NK-92 (cell line): ENCODE data around the gene TRDMT1.

ENCODE experiments used
- DNase-seq: peaks from one replicate; lab custom pipeline; 2025; ENCODE audit not compliant: unreplicated experiment; lab: John Stamatoyannopoulos, UW

The TRDMT1 gene

DNA sequence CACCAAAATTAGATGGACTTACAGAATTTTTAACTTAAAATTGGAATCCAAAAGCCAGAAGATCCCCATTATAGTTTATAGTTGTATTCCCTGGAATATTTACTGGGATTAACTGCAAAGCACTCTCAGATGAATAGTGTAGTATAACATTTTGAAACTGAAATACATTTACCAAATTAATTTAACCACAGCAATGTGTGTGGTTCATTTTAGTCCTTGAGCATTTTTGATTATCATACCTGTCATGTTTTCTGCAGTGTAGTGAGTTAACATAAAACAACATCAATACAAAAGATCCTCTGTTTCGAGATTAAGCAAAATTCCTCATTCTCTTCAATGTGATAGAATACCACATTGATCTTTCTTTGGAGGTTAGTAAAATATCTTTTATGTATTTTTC lies 30.3 kb upstream of the TRDMT1 start:
- DNase-seq, result no peak

DNA sequence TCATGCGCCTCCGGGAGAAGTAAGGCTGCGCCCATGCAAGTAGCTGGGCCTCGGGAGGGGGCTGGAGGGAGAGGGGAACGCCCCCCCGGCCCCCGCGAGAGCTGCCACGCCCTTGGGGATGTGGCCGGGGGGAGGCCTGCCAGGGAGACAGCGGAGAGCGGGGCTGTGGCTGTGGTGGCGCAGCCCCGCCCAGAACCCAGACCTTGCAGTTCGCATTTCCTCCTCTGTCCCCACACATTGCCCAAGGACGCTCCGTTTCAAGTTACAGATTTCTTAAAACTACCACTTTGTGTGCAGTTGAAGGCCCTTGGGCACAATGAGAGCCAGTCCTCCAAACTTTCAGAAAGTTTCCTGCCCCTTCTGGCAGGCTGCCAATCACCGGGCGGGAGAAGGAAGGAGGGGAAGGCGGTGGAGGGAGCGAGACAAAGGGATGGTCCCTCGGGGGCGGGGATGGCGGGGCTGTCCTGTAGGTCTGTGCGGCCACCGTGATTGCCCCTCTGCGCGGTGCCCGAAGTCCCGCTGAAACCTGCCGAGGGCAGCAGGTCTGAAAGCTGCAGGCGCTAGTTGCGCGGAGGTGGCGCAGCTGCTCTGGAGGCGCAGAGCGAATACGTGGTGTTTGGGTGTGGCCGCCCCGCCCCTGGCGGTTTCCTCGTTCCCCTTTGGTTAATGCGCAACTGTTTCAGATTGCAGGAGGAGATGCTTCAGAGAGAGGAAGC lies 28.7 kb upstream of the TRDMT1 start:
- peak; percentile 34 for DNase-seq

DNA sequence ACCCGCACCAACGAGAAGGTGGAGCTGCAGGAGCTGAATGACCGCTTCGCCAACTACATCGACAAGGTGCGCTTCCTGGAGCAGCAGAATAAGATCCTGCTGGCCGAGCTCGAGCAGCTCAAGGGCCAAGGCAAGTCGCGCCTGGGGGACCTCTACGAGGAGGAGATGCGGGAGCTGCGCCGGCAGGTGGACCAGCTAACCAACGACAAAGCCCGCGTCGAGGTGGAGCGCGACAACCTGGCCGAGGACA lies 28.2 kb upstream of the TRDMT1 start:
- no peak for DNase-seq

DNA sequence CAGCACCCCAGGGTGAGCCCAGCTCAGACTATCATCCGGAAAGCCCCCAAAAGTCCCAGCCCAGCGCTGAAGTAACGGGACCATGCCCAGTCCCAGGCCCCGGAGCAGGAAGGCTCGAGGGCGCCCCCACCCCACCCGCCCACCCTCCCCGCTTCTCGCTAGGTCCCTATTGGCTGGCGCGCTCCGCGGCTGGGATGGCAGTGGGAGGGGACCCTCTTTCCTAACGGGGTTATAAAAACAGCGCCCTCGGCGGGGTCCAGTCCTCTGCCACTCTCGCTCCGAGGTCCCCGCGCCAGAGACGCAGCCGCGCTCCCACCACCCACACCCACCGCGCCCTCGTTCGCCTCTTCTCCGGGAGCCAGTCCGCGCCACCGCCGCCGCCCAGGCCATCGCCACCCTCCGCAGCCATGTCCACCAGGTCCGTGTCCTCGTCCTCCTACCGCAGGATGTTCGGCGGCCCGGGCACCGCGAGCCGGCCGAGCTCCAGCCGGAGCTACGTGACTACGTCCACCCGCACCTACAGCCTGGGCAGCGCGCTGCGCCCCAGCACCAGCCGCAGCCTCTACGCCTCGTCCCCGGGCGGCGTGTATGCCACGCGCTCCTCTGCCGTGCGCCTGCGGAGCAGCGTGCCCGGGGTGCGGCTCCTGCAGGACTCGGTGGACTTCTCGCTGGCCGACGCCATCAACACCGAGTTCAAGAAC lies 27.7 kb upstream of the TRDMT1 start:
- DNase-seq, result no peak

DNA sequence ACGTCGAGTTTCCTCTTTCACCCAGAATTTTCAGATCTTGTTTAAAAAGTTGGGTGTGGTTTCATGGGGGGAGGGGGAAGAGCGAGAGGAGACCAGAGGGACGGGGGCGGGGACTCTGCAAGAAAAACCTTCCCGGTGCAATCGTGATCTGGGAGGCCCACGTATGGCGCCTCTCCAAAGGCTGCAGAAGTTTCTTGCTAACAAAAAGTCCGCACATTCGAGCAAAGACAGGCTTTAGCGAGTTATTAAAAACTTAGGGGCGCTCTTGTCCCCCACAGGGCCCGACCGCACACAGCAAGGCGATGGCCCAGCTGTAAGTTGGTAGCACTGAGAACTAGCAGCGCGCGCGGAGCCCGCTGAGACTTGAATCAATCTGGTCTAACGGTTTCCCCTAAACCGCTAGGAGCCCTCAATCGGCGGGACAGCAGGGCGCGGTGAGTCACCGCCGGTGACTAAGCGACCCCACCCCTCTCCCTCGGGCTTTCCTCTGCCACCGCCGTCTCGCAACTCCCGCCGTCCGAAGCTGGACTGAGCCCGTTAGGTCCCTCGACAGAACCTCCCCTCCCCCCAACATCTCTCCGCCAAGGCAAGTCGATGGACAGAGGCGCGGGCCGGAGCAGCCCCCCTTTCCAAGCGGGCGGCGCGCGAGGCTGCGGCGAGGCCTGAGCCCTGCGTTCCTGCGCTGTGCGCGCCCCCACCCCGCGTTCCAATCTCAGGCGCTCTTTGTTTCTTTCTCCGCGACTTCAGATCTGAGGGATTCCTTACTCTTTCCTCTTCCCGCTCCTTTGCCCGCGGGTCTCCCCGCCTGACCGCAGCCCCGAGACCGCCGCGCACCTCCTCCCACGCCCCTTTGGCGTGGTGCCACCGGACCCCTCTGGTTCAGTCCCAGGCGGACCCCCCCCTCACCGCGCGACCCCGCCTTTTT lies 26.9 kb upstream of the TRDMT1 start, which contains the start of gene VIM:
VIM (plus strand) TSS at position 151 of the 925 bp plus-strand sequence. CDS start 1,182 bp downstream, outside the sequence.
- DNase-seq, result no peak

DNA sequence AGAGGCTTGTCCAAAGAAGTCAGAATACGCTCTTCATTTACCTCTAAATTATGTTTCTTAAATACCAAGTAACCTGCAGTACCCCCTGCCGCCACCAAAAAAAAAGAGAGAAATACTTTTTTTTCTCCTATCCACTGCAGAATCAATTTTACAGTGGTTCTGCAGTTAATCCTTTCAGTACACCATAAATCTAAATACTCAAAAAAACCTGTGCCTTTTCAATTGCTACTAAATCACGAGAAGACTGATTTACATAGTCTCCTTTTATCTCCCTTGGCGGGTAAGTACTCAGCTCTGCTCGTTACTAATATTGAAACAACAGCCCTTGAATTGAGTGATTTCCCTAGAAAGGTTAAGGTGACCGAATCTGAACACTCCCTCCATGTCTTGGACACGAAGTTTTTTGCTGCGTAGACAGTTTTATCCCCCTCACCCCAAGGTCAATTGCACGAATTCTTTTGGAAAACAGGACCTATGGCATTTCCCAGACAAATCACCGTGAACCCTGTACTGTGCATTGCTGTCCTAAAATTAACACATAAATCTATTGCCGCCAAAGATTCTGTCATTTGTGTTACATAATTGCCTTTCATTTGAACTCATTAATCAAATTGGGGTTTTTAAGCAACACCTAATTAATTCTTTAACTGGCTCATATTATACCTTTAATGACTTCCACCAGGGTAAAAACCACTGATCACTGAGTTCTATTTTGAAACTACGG lies 26.1 kb upstream of the TRDMT1 start:
- no peak for DNase-seq

DNA sequence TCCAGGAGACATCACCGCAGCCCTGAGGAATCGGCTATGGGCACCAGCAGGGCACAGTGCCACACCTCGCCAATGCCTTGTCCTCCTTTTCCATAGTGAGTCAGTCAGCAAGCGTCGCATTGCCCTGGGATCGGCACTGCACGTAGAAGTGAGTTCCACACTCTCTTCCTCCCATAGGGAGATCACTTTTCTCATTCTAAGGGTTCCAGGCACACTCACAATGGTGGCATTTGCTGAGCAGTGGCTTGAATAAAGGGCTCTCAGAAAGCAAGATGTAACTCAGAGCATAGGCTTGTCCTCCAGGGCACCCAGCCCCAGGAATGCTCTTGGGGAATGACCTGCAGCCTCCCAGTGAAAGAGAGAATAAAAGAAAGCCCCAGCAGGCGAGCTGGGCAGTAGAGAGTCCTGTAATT lies 25.4 kb upstream of the TRDMT1 start:
- no peak for DNase-seq

DNA sequence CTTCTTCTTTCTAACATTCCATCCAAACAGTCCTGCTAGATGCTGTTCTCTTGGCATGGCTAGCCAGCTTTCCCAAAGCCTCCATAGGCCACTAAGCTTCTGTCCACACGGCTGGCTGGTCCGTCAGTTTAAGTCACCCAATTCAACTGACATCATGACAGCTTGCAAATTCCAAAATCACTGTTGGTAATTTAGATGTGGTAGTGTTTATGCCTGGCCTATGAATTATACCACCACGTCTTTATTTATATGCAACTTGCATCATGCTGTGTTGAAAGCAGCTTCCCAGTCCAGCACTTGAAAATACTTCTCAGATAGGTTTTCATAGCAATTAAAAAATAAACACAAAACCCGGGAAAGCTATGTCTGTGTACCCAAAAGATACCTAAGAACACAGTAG lies 24.3 kb upstream of the TRDMT1 start:
- no peak for DNase-seq

DNA sequence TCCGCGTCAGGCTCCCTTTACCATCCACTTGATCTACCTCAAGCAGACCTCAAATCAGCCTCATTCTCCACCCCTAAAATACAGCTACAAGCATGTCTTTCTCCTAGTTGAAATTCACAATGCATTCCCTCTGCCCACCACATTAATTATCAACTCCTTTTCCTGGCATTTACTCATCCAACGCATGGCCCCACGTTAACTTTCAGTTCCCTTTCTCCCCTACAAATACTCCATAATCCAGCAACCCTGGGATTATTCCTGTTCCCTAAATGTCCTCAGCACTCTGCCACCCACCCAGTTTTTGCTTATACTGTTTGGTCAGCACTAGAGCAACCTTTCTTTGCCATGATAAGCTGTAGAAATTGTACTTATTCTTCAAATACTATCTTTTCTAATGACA lies 20.9 kb upstream of the TRDMT1 start:
- no peak for DNase-seq

DNA sequence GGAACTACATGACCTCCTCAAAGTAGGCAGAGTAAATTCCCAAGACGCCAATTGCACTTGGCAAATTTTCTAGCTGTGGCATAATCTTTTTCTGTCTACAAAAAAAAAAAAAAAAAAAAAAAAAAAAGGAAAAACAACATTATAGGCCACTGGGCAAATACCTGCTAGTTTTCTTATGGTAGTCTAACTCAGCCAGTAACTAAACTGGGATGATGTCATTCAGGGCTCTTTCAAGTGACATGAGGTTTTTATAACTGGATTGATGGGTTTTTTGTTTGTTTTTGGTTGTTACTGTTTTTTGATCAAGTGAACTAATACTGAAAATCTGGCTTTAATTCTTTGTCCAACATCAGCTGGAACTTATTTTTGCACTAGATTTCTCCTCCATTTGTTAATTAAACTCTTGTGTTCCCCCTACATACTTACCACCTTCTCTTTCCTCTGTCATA lies 19.2 kb upstream of the TRDMT1 start:
- no peak for DNase-seq

DNA sequence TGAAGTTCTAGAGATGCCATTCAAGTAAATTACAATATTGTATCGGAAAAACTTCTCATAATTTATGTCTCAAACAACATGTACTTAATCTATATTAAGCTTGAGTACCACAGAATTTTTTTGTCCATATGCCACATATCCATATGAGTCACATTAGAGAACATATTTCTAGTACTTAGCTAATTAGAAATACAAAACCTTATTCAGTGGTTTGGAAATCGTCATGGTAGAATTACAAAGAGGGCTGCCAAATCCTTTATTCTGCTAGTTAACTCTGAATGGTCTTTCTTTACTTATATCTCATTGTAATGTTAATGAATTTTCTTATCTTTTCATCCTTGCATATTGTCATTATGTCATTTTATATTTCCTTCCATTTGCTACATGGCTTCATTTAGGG lies 17.6 kb upstream of the TRDMT1 start:
- no peak for DNase-seq

DNA sequence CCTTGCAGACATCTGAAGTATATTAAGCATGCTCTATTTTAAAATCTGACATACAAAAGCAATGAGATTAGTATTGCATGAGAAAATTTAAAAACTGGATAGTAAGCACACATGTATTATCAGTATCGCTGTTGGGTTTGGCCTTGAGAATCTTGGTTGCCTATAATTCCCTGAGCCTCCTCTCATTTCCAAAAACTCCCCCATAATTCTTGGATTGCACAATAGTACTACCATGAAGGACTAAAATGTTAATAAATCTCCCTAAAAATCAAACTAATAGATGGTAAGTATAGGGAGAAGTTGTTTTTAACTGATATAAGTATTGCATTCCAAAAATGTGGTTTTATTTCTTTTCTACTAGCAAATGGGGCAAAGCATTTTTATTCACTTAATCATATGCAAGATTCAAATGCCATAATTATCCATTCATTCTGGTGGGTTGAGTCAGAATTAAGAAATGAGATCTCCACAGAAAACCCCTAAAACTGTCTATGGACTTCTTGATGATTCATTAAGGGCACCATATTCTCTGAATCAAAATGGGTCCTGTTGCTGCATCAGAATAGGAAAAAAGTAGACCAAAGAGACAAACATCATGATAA lies 16.3 kb upstream of the TRDMT1 start:
- DNase-seq, result no peak

DNA sequence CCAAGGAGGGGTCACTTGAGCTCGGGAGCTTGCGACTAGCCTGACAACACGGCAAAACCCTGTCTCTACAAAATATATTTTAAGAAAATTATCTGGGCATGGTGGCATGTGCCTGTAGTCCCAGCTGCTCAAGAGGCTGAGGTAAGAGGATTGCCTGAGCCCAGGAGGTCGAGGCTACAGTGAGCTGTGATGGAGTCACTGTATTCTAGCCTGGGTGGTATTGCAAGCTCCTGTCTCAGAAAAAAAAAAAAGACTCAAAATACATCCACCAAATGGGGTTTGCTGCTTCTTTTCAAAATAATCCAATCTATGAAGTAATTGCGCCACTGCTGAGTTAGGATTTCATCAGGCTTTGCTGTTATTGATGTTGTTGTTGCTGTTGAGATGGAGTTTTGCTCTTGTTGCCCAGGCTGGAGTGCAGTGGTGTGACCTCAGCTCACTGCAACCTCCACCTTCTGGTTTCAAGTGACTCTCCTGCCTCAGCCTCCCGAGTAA lies 15.5 kb upstream of the TRDMT1 start:
- DNase-seq, result no peak

DNA sequence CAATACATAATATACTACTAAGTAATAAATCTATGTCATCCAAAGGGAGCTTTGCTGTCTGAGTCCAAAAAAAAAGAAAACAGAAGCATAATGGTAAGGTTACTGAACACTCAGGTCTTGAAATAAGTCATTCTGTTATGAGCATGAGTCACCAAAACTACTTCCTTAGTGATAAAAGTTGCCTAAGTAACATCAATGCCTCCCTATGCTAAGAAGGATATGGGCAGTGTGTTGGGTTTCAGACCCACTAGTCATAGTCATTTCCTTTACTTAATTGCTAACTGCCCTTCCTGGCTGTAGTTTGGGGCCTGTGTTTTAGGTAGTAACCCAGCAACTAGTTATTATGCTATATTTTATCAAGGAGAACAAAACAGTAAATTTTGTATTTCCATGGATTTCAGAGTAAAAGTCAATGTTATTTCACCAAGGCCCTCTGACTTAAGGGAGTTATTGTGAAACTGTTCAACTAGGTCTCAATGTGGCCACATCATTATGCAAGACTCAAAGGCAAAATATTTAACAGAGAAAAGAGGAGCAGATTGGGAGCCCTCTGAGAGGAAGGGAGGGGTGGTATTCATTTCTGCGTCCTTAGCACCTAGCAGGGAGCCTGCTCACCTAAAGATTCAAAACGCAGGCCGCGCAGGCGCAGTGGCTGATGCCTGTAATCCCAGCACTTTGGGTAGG lies 14.9 kb upstream of the TRDMT1 start:
- DNase-seq, result no peak

DNA sequence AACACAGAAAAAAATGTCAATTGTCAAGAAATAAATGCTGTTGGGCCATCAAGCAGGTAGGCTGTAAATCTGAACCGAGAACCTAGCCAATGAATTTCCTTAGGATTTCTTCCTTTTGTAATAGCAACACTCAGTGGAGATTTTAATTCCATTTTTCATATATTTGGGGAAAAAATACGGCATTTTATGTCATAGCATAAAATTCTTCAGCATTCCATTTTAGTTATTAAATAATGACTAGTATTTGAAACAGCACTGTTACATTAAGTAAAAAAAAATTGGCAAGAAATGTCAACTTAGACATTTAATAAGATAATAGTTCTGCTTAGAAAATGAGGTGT lies 14.3 kb upstream of the TRDMT1 start:
- no peak for DNase-seq

DNA sequence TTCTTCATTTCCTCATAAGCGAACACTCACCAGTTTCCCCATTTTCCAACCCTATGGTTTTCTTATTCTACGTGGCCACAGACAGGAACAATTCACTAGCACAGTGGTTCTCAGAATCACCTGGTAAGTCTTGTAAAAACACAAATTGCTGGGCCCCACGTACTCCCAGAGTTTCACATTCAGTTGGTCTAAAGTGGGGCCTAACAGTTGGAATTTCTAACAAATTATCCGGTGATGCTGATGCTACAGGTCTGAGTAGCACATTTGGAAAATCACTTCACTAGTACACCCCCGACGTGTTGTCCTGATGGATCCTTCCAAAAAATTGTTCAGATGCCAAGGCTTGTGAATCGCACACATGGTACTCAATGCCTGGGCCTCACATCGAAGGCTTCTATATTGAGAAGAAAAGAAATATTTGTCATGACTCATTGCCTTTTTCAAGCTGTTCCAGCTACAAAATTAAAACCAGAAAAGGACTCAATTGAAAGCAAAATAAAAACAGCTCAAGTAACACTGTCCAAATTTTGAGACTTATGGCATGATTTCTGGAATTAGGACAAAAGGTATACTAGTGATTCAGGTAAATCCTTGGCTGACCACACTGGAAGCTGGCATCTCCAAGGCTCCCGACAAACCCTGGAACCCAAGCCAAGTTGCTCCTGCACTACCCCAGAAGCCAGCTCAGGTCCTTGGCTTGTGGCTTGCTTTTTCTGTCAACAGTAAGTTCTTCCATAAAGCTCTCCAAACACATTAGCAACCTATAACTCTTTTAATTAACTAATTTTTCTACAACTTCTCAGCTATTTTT lies 13.7 kb upstream of the TRDMT1 start:
- no peak for DNase-seq

DNA sequence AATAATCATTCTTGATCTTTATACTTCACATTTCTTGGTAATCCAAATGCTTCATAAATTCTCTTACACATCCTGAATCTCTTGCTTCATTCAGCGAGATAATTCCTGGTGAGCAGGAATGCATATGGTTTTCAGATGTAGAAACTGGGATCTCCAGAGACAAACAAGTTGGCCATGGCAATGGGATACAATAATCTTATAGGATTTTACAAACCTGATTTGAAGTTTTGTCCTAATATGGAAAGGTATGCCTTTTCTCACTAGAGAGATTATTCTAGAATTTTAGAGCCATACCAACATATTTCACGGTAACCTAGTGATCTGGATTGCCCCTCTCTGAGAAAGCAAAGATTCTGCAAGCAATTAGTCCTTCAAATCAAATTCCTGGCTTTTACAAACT lies 13.1 kb upstream of the TRDMT1 start:
- no peak for DNase-seq

DNA sequence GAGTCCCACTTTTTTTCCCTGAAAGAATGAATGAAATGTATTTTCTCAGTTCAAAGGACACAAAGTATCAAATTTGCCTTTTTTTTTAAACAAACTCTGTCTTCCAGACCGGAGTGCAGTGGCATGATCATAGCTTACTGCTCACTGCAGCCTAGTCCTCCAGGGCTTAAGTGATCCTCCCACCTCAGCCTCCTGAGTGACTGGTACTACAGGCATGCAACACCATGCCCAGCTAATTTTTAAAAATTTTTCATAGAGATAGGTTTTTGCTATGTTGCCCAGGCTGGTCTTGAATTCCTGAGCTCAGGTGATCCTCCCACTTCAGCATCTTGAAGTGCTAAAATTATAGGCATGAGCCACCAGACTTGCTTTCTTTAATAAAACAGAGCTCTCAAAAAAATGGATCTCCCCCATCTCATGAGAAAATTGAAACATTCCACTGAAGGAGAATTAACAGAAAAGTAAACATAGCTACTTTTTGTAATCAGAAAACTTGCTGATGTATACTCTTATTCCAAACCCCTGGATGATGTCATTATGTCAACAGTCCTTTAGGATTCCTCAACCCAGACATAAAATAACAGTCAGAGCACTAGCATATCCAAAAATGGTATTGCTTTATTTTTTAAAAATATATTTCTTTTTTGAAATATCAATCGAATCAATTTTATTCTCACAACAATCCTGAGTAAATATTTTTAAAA lies 12.3 kb upstream of the TRDMT1 start:
- no peak for DNase-seq

DNA sequence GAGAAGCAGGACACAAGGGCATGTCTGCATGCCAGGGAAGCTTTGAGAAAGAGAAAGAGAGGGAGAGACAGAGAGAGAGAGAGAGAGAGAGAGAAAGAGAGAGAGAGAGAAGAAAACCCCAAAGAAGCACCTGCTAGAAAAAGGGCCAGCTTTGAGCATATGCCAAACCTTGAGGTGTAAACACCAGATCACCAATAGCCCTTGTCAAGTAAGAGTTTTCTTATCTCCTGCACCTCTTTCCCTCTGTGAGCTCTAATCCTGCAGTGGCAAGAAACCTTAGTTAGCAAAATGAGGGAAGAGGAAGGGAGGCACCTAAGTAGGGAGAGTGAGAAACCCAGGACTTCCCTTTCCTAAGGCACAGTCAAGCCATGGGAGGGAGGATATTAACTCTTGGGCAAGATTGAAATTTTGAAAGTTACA lies 11.3 kb upstream of the TRDMT1 start:
- no peak for DNase-seq
